Stimulated activated CD8-positive, alpha-beta memory T cell treated with anti-CD3 and anti-CD28 coated beads, Interleukin-12 subunit alpha, Interleukin-12 subunit beta, amount 100 ng/mL, for 24 hours (primary cell): ENCODE results near the gene SMG1.
A peak's percentile ranks its signal among the peaks of the same experiment; 100 is the strongest.
"Not testable (repeated sequence)": the region's sequence is repeated elsewhere in the genome, so short reads cannot be mapped to it uniquely, and the experiment has no call there.

Experiments used
- DNase-seq: peaks from one replicate; pipeline ENCODE4 v3.0.0-alpha.2; 2020; ENCODE audit errors: extremely low read depth

SMG1 gene

GRCh38 chr16:18925986-18926865, at the start of gene SMG1:
SMG1 (minus strand) TSS chr16:18926408; CDS start chr16:18926041, 367 bp downstream.
- peak; percentile 83 for DNase-seq

DNA sequence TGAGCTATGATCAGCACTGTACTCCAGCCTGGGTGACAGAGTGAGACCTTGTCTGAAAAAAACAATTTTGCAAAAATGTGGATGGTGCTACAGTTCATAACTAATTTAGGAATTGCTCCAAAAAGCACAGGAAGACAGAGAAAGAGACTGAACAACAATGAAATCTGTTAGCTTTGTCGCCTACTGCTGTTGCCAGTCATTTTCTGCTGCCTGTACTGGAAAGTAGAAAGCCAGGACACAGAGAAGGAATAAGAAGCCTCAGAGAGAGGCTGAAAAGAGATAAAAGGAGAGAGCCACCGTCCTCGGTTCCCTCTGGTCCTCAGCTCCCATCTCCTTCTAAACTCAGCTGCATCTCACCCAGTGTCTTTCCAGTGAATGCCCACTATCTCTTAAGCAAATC, 48.9 kb upstream of the SMG1 start:
- no peak for DNase-seq

GRCh38 chr16:18969855-18970240, 43.6 kb upstream of the SMG1 start:
- no peak for DNase-seq

DNA sequence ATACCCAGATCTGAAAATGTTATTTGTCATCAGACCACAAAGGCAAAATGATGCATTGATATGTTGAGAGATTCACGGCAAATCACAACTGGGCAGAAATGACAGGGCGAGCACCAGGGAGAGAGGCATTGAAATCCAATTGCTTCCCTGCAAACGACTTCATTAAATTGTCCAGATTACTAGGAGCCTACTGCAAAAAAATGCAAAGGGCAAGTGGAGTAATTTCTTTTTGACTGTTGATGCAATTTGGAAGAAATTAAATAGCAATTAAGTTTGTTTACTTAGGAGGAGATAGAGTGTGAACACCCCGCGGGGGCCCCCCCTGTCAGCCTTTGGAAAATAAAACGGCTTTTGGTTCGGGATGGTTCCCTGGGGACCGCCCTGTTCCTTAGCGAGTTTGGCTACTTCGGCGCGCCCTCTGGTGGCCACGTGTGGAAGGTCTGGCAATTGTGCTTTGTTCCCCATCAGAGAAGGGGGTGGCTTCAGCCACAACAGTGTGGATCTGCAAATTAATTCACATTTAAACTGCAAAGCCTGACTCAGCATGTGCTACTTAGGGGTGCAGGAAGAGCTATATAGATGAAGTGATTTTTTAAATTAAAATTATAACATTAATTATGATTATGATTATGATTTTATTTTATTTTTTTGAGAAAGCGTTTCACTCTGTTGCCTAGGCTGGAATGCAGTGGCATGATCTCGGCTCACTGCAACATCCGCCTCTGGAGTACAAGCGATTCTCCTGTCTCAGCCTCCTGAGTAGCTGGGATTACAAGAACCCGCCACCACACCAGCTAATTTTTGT, 43.0 kb upstream of the SMG1 start:
- peak; percentile 36 for DNase-seq

DNA sequence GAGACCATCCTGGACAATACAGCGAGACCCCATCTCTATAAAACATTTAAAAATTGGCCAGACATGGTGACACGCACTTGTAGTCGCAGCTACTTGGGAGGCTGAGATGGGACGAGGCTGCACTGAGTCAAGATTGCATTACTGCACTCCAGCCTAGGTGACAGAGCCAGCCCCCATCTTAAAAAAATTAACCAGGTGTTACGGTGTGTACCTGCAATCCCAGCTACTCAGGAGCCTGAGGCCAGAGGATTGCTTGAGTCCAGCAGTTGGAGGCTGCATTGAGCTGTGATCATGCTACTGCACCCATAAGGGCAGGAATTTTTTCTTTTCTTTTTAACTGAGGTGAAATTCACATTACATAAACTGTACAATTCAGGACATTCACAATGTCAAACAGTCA, 40.6 kb upstream of the SMG1 start:
- no peak for DNase-seq

- no peak for DNase-seq
These were observed 39.3 kb upstream of the SMG1 start for GRCh38 chr16:18965555-18965954.

DNA sequence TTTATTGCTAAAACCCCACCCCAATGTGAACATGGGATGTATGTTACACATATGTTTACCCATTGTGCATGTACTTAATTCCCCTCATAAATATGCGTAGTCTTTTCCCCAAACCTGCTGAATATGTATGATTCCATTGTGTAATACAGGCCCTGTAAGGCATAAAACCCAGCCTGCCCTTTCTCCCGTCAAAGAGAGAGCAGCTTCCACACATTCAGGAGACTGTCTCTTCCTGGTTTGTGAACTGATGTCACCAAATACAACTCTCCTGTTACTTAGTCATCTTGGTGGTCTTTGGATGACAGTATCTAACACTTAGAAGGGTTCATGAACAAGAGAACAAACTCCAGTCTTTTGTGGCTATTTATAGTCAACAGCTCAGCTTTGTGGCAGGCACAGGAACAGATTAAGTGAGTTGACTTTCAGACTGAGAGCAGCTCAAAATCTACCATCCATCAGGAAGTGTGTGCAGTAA, 32.9 kb upstream of the SMG1 start:
- no peak for DNase-seq

GRCh38 chr16:18958621-18959029, 32.4 kb upstream of the SMG1 start:
- no peak for DNase-seq

GRCh38 chr16:18956658-18957241, 30.5 kb upstream of the SMG1 start:
- DNase-seq: not testable (repeated sequence)

- DNase-seq: not testable (repeated sequence)
These were observed 29.8 kb upstream of the SMG1 start for GRCh38 chr16:18955874-18956580.

GRCh38 chr16:18953547-18953946, 27.3 kb upstream of the SMG1 start:
- DNase-seq: no peak

GRCh38 chr16:18950469-18951185, 24.4 kb upstream of the SMG1 start:
- no peak for DNase-seq

DNA sequence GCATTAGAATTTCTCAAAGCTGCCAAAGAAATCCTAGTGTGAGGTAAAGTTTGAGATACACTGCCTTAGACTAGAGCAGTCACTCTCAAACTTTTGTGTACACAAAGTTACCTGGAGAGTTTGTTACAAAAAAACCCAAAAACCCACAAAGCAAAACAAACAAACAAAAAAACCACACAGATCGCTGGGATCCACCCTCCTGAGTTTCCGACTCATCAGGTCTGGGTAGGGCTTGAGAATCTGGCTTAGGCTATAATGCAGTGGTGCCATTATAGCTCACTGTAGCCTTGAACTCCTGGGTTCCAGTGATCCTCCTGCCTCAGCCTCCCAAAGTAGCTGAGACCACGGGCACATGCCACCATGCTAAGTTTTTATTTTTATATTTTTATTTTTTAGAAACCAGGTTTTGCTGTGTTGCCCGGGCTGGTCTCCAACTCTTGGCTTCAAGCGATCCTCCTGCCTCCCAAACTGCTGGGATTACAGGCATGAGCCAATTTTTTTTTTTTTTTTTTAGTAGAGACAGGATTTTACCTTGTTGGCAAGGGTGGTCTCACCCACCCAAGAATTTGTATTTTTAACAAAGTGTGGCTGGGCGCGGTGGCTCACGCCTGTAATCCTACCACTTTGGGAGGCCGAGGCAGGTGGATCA, 22.3 kb upstream of the SMG1 start:
- DNase-seq: no peak

- no peak for DNase-seq
These were observed 19.0 kb upstream of the SMG1 start for GRCh38 chr16:18945233-18945632.

DNA sequence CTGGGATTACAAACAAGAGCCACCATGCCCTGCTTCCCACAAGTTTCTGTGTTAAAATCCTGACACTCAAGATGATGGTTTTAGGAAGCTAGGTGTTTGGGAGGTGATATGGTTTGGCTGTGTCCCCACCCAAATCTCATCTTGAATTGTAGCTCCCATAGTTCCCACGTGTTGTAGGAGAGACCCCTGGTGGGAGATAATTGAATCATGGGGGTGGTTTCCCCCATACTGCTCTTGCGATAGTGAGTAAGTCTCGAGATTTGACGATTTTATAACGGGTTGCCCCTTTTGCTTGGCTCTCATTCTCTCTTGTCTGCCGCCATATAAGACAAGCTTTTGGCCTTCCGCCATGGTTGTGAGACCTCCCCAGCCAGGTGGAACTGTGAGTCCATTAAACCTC, 17.2 kb upstream of the SMG1 start:
- no peak for DNase-seq

DNA sequence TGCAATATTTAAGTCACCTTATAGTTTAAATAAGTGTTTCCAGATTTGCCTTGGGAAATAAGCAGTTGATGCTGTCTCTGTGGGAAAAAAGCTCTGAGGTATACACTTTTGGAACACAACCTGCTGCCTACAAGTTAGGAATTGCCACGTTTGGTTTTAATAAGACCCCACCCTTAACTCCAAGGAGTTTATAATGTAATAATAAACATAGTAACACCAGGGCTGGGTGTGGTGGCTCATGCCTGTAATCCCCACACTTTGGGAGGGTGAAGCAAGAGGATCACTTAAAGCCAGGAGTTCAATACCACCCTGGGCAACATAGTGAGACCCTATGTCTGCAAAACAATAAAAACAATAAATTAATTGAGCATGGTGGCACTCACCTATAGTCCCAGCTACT, 15.9 kb upstream of the SMG1 start:
- DNase-seq: no peak

GRCh38 chr16:18941471-18941870, 15.3 kb upstream of the SMG1 start:
- DNase-seq: no peak

GRCh38 chr16:18938986-18939385, 12.8 kb upstream of the SMG1 start:
- no peak for DNase-seq

DNA sequence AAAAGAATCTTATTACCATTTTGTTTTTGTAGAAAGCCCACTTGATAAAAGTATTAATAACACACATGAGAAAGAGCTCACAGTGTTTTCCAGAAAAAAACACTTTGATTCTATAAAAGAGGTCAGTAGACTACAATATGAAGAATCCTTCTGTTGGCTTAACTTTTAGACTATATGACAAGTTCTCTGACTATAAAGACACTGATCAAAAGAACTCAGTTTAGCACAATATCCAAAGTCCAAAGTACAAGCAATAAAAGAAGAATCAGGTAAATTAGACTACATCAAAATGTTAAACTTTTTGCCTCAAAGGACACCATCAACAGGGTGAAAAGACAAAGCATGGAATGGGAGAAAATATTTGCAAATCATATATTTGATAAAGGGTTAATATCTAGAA, 11.2 kb upstream of the SMG1 start:
- no peak for DNase-seq

- no peak for DNase-seq
These were observed 10.6 kb upstream of the SMG1 start for GRCh38 chr16:18936727-18937340.
